Activated T-cell treated with anti-CD3 and anti-CD28 coated beads for 1 hour (primary cell): ENCODE data around the gene ORAI2.
A peak's percentile ranks its signal among the peaks of the same experiment; 100 is the strongest.
"Not testable (repeated sequence)": the region's sequence is repeated elsewhere in the genome, so short reads cannot be mapped to it uniquely, and the experiment has no call there.

Experiments
- DNase-seq: peaks from one replicate; pipeline ENCODE4 v3.0.0-alpha.2; 2020; ENCODE audit warnings: low read depth

Gene ORAI2

DNA sequence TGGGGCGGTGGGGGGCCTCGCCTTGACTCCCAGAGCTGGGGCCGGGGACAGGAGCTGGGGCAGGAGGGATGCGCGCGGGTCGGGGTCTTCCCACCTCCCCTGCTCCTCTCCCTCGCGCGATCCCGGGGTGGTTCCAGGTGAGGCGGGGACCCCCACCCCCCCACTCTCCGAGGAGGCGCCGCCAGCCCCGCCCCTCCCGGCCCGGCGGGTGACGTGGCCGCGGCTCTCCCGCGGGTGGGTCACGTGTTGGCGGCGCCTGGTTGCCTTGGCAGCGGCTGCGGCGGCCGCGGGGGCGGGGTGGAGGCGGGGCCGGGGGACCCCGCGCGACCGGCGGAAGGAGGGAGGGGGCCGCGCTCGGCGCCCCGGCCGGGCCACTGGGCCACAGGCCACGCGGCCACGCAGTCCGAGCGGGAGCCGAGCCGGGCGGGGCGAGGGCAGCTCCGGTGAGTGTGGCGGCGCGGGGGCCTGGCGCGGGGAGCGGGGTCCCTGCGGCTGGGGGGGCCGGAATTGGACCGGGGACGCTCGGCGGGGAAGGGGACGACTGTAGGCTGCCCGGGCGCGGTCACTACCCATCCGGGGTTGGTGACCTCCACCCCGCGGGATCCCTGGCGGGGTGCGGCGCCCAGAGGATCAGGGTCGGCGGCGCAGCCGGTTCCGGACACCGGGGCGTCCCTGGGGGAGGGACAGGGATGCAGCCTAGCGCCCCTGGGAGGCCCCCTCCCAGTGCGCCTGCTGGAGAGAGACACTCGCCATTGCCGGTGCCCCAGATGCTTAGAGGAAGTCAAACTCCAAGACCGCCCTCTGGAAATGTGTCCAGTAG is at the start of gene ORAI2:
Gene ORAI2, plus strand, starts transcription at position 357 of the 820 bp plus-strand sequence. CDS start 5,382 bp downstream, outside the sequence.
- DNase-seq = peak; percentile 86

DNA sequence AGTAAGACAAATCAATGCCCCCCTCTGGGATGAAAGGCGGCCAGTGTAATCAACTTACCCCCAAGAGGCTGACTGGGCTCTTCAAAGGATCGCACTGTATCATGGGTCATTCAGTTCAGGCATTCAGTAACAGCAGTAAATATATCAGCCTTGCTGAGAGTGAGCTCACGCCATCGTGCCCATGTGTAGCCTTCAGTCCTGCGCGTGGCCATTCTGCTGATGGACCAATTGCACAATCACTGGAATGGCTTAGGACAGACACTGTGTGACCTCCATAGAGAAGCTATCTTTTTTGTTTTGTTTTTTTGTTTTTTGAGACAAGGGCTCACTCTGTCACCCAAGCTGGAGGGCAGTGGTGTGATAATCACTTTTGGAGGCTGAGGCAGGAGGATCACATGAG is 46.3 kb upstream of the ORAI2 start:
- DNase-seq = no peak

GRCh38 chr7:102389810-102390209 is 43.6 kb upstream of the ORAI2 start:
- no peak for DNase-seq

GRCh38 chr7:102390697-102391484 is 42.5 kb upstream of the ORAI2 start:
- DNase-seq = peak; percentile 59

DNA sequence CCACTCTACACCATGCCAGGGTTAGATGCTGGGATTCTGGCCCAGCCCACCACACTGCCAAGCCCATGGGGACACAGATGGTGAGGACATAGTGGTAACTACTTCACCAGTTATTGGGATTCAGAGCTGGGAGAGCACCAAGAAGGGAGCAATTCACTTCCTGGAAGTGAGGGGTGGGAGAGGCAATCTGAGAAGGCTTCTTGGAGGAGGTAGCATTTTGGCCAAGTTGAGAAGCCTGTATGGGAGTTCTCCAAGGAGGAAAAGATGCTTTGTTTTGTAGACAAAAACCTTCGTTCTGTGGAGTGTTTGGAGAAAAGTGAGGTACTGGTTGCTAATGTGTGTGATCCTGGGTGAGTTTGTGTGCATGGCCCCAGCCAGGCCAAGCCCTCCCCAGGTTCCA is 41.0 kb upstream of the ORAI2 start:
- no peak for DNase-seq

DNA sequence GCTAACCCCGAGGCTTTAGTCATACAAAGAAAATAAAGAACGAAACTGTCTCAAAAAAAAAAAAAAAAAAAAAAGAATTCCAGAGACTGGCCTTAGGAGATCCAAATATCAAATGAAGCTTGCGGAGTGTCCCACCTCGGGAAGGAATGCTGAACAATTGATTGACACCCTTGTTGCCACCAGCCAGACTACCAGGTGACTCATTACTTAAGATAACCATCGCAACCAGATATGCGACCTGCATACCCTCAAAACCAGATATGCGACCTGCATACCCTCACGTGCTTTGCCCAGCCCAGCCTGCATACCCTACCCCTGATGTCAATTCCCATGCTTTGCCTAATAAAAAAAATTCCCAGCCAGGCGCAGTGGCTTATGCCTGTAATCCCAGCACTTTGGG is 39.9 kb upstream of the ORAI2 start:
- no peak for DNase-seq

- DNase-seq = no peak
These were observed 37.8 kb upstream of the ORAI2 start for GRCh38 chr7:102395592-102395872.

DNA sequence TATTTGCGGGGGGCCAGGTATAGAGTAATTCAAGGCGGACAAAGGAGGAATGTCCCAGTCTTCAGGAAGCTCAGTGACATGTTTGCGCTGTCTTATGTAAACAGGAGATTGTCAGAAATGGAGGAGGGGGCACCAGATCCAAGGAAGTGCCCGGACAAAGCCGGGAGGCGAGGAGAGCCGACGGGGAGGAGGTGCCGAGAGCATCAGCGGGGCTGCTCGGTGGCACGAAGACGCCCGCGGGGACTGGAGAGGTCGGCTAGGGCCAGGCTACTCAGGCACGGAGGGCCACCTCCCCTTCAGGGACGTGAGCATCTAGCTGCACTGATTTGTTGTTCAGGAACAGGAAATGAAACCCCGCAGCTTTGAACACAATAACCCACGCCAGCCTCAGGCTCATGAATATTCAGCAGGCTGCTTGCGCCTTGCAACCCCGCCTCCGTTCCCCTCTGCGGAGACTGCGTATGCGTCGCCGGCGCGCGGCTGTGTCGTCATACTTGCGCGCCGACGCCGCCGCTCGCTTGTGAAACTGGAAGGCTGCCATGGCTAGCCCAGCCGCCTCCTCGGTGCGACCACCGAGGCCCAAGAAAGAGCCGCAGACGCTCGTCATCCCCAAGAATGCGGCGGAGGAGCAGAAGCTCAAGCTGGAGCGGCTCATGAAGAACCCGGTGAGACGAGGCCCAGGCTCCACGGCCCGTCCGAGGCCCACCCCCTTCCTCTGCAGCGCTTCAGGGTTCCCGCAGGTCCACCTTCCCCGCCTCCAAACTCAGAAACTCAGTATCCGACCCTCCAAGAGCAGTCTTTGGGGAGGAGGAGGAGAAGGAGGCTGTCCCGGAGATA is 37.3 kb upstream of the ORAI2 start, which contains the start of gene PRKRIP1:
Gene PRKRIP1, plus strand, starts transcription at position 491 of the 837 bp plus-strand sequence. Its CDS starts 49 bp downstream, at position 540.
- DNase-seq = peak; percentile 65

GRCh38 chr7:102396710-102397019 is 36.7 kb upstream of the ORAI2 start:
- no peak for DNase-seq

DNA sequence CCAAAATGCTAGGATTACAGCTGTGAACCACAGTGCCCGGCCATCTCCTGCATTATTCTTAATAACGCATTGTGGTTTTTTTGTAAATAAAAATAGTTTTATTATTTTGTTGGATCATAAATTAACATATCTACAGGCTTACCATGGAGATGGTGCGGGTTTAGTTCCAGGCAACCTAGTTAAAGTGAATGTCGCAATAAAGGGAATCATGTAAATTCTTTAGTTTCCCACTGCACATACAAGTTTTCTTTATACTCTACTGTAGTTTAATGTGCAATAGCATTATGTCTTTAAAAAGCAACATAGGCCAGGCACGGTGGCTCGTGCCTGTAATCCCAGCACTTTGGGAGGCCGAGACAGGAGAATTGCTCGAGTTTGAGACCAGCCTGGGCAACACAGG is 34.8 kb upstream of the ORAI2 start:
- DNase-seq = no peak

GRCh38 chr7:102400360-102400759 is 33.0 kb upstream of the ORAI2 start:
- no peak for DNase-seq

DNA sequence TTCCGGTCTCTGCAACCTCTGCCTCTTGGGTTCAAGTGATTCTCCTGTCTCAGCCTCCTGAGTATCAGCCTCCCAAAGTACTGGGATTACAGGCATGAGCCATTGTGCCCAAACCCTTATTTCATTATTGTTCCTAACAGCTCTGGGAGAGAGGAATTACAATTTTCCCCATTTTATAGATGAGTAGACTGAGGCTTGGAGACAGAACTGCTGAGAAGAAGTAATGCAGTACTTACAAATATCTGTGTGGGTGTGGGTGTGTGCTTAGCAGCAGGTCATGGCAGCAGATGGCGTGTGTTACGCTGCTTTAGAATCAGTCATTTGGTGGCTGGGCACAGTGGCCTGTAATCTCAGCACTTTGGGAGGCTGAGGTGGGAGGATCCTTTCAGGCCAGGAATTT is 29.8 kb upstream of the ORAI2 start:
- no peak for DNase-seq

DNA sequence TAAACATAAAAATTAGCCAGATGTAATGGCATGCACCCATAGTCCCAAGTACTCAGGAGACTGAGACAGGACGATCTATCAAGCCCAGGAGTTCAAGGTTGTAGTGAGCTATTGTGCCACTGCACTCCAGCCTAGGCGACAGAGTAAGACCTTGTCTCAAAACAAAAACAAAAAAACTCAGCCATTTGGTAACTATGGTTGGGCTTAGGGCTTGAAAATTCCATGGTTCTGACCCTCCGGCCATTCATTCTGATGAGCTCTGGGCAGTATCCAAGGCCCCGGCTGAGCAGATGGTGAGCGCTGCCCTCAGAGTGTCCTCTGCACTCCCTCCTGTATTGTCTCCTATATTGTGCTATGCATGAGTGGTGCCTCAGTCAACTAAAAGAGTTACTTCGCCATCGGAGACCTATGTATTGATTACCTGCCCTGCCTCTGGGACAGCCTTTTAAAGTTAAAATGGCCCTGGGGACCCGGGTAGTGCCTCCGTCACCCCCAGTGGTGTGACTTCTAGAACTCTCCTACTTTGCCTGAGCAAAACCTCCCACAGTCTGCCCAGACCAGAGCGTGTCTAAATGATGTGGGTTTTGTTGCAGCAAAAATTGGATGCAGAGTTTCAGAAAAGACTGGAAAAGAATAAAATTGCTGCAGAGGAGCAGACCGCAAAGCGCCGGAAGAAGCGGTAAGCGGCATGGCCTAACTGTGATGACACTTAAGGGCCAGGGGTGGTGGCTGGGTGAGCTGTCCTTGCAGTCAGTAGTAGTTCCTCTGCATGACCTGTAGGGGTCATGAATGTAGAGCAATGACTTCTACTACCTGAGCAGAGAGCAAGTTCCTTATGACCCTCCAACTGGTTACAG is 29.1 kb upstream of the ORAI2 start:
- DNase-seq = peak; percentile 22

GRCh38 chr7:102404862-102405188 is 28.6 kb upstream of the ORAI2 start:
- not testable (repeated sequence) for DNase-seq

- no peak for DNase-seq
These were observed 25.5 kb upstream of the ORAI2 start for GRCh38 chr7:102407910-102408309.

- not testable (repeated sequence) for DNase-seq
These were observed 24.8 kb upstream of the ORAI2 start for GRCh38 chr7:102408530-102408929.

- DNase-seq = no peak
These were observed 24.0 kb upstream of the ORAI2 start for GRCh38 chr7:102409340-102409739.

DNA sequence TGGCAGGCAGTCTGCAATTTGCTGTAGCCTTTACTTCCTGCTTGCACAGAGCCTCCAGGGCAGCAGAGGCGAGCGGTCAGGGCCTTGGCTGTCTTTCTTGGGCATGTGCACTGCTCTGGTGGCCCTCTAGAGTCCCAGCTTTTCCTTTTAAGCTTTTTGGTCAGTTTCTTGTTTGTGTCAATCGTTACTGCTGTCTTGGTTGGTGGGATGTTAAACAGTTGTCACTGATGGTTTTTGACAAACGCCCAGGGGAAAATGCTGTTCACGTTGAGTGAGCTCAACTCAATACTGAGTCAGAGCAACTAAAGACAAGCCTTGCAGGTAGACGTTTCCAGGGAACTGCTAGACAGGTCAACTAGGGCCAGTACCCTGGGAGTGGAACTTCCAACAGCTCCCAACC is 23.3 kb upstream of the ORAI2 start:
- DNase-seq = no peak

GRCh38 chr7:102410918-102411317 is 22.5 kb upstream of the ORAI2 start:
- DNase-seq = no peak

DNA sequence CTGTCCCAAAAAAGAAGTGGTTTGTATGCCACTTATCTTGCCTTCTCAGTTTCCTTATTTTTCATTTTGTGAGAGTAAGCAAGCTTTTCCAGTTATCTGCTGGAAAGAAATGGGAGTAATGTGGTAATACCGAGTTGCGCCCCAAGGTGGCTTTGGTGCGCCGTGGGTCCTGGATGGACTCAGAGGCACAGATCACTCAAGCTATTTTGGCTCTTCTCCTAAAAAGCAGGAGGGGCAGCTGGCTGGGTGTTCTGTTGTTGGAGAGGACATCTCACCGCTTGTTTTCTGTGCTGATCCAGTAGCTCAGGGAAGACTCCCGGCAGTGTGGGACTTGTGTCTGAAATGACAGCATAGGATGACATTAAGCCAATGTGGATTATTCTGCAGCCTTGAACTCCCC is 20.8 kb upstream of the ORAI2 start:
- peak; percentile 51 for DNase-seq

GRCh38 chr7:102413091-102413490 is 20.3 kb upstream of the ORAI2 start:
- DNase-seq = no peak

DNA sequence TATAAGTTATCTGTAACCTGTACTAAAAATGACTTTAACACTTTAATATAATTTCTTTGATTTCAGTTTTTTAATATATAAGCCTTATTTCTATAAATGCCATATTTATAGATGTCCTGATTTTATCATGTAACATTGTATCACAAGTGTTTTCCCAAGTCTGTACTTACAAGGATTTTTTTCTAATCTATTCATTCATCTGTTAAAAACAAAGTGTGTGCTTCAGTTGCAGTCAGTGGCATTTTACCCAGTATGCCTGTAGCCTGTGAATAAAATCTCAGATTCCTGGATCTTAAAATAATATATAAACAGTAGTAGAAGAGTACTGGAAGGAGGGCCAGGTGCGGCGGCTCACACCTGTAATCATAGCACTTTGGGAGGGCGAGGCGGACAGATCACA is 19.8 kb upstream of the ORAI2 start:
- DNase-seq = no peak
